Measurements from ENCODE around the gene UNC5C.

UNC5C gene

DNA sequence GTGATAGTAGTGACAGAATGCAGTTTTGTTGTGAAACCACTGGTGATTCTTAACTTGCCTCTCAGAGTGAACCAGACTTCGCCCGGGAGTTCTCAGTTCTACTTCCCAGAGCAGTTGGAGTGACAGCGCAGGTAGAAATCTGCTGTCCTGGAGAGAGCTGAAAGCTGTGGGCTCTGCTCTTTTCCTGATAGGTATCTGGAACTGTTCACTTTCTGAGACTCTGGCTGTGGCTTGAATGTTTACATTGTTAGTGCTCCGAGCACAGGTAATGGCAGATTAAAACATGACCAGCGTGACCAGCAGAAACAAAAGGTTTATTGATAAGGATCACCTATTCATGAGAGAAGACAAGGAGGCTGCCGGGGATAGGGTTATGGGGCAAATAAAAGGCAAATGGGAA is 430.3 kb downstream of the UNC5C start:
- no peak for DNase-seq (ENCODE audit: low read depth)

GRCh38 chr4:95114521-95114920 is 434.3 kb downstream of the UNC5C start:
- no peak for DNase-seq (ENCODE audit: low read depth)
